Measurements from ENCODE around the gene KCNN3. TPM values are rescaled to one million over a fixed set of nuclear protein-coding genes. Genes with fewer than 3 reads are reported as not detected.

The KCNN3 gene
- total RNA-seq, 2 experiments from 2014 or later = 0.25 to 0.26 TPM

- peaks cover 44% of the 10 kb centered on the region for H3K4me1 Mint-ChIP-seq (ENCODE audit: low read depth)
Observed at GRCh38 chr1:154729031-154729442, 141.0 kb downstream of the KCNN3 start.

DNA sequence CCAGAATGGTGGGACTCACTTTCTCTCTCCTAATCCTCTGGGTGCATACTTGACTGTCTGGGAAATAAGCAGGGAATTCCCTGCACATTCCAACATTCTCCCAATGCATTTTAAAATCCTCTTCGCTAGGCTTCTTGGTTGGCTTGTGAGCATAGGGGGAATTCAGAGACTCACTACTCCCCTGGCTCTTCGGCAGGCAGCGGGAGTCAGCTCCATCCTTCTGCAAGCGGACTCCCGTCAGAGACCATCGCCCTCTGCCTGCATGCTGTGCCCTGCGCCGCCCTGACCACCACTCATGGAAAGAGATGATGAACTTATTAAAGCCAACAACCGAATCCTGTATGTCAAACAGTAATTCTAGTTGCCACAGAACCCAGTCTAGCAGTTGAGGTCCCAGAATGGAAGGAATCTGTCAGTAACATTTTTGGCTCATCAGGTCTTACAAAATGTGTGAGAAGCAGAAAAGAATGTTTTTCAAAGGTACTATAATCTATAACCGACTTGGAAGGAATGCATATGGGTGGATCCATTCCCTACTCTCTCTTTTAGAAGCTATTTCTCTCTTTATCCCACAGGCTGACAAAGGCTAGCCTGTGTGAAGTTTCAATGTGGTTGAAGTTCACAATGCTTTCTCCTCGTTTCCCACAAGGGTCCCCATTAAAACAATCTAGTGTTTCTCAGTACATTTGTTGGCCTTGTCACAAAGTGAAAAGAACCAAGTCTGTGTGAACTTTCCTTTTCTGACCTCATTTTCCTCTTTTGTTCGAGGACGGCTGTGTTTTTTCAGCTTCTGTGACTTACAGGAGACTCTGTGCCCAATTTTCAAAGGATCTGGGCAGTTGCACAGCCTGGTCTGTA is 143.0 kb downstream of the KCNN3 start:
- H3K4me1 Mint-ChIP-seq (ENCODE audit: low read depth) = peaks cover 44% of the 10 kb centered on the region
- no peaks in the 10 kb centered on the region for H3K36me3 Mint-ChIP-seq (ENCODE audit: low read depth)
- no peak overlapping the region for H3K4me3 Mint-ChIP-seq
- no peaks in the 10 kb centered on the region for H3K27me3 Mint-ChIP-seq (ENCODE audit: low read depth)
- intact Hi-C loops (cut with micrococcal nuclease) = no loop called here
- H3K27ac Mint-ChIP-seq = no peak overlapping the region
- H3K9me3 Mint-ChIP-seq = no peaks in the 10 kb centered on the region
- CTCF ChIA-PET = interaction anchor here (0.9 to 1.6 kb wide), 3 partner anchors 21 to 57 kb away, joined by 3 to 5 read pairs (median 3); no protein-coding TSS in a partner anchor
- no peak for DNase-seq

More at GRCh38 chr1:154729031-154729442, 141.0 kb downstream of the KCNN3 start:
- H3K36me3 Mint-ChIP-seq (ENCODE audit: low read depth) = no peaks in the 10 kb centered on the region
- H3K4me3 Mint-ChIP-seq = no peak overlapping the region
- H3K27ac Mint-ChIP-seq = peak overlapping the region; percentile 34
- peak; percentile 40 for DNase-seq
- no peaks in the 10 kb centered on the region for H3K27me3 Mint-ChIP-seq (ENCODE audit: low read depth)
- CTCF ChIA-PET = interaction anchor here (0.7 to 2.6 kb wide), 8 partner anchors 9 to 161 kb away, joined by 3 to 11 read pairs (median 4); no protein-coding TSS in a partner anchor
- intact Hi-C loops (cut with micrococcal nuclease) = loop anchor here (1.0 to 2.0 kb wide), 2 partner anchors 8 to 20 kb away; no protein-coding TSS in a partner anchor
- H3K9me3 Mint-ChIP-seq = no peaks in the 10 kb centered on the region

GRCh38 chr1:154726443-154726842 is 143.6 kb downstream of the KCNN3 start:
- Mint-ChIP-seq H3K4me3 (no peak overlapping the region), H3K36me3 (ENCODE audit: low read depth) (no peaks in the 10 kb centered on the region), H3K27ac (no peak overlapping the region), H3K27me3 (ENCODE audit: low read depth) (no peaks in the 10 kb centered on the region), H3K4me1 (ENCODE audit: low read depth) (peaks cover 48% of the 10 kb centered on the region), H3K9me3 (no peaks in the 10 kb centered on the region)
- DNase-seq = peak; percentile 70
- CTCF ChIA-PET = interaction anchor here (0.6 kb wide), 1 partner anchor 39 kb away, joined by 3 read pairs; no protein-coding TSS in a partner anchor
- intact Hi-C loops (cut with micrococcal nuclease) = no loop called here

GRCh38 chr1:154725865-154726264 is 144.2 kb downstream of the KCNN3 start:
- Mint-ChIP-seq H3K36me3 (ENCODE audit: low read depth) (no peaks in the 10 kb centered on the region), H3K4me1 (ENCODE audit: low read depth) (peaks cover 47% of the 10 kb centered on the region), H3K27ac (no peak overlapping the region), H3K27me3 (ENCODE audit: low read depth) (no peaks in the 10 kb centered on the region), H3K4me3 (no peak overlapping the region), H3K9me3 (no peaks in the 10 kb centered on the region)
- CTCF ChIA-PET = interaction anchor here (0.6 kb wide), 1 partner anchor 38 kb away, joined by 3 read pairs; no protein-coding TSS in a partner anchor
- intact Hi-C loops (cut with micrococcal nuclease) = no loop called here
- DNase-seq = no peak

DNA sequence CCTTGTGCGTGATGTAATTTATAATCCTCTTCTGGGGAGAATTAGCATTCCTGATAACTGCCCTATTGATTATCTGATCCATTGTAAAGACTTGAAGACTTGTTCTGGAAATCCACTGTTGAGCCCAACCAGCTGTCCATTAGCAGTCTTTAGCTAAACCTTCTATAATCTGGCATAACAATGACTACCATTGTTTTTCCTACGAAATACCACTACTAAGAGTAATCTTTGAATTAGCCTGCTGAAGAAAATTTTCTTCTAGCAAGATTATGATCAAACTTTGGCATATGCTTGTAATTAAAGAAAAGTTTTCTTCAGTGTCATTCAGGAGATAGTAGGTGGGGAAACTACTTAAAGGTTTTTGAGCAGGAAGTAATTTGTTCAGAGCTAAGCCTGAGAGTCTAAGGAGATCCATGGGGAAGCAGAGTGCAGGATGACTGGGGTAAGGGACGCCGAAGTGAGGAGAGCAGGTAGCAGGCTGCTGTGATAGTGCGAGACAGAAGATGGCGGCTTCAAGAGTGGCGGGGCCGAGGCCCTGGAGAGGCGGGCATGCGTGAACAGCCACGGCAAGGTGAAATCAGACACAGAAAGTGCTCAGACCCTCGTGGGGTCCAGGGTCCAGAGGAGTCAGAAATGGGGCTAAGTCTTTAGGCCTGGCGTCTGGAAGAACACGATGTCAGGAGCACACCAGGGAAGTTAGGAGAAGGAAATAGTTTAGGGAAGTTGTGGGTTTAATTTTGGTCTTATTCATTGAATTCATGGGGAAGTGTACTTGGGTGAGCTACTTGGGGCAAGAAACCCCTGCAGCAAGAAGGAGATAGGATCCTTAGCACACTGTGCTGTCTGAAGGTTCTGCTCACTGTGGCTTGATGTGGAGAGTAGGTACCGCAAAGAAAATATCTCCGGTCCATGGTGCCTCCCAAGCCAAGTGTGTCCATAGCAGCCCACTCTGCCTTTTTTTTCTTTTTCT is 149.5 kb downstream of the KCNN3 start:
- Mint-ChIP-seq H3K4me3 (no peak overlapping the region), H3K4me1 (ENCODE audit: low read depth) (peaks cover 21% of the 10 kb centered on the region), H3K27ac (no peak overlapping the region), H3K9me3 (no peaks in the 10 kb centered on the region), H3K36me3 (ENCODE audit: low read depth) (no peaks in the 10 kb centered on the region), H3K27me3 (ENCODE audit: low read depth) (no peaks in the 10 kb centered on the region)
- intact Hi-C loops (cut with micrococcal nuclease) = no loop called here
- DNase-seq = no peak
- CTCF ChIA-PET = interaction anchor here (1.0 to 1.6 kb wide), 3 partner anchors 10 to 158 kb away, joined by 3 to 5 read pairs (median 3); no protein-coding TSS in a partner anchor

GRCh38 chr1:154719586-154720327 is 150.3 kb downstream of the KCNN3 start:
- Mint-ChIP-seq H3K9me3 (no peaks in the 10 kb centered on the region), H3K4me3 (no peak overlapping the region), H3K4me1 (ENCODE audit: low read depth) (peaks cover 23% of the 10 kb centered on the region), H3K36me3 (ENCODE audit: low read depth) (no peaks in the 10 kb centered on the region), H3K27ac (no peak overlapping the region), H3K27me3 (ENCODE audit: low read depth) (no peaks in the 10 kb centered on the region)
- no peak for DNase-seq
- CTCF ChIA-PET = interaction anchor here (1.0 to 1.6 kb wide), 3 partner anchors 10 to 159 kb away, joined by 3 to 5 read pairs (median 3); no protein-coding TSS in a partner anchor
- intact Hi-C loops (cut with micrococcal nuclease) = no loop called here

- Mint-ChIP-seq H3K36me3 (ENCODE audit: low read depth) (no peaks in the 10 kb centered on the region), H3K4me1 (ENCODE audit: low read depth) (peaks cover 23% of the 10 kb centered on the region), H3K27me3 (ENCODE audit: low read depth) (no peaks in the 10 kb centered on the region), H3K27ac (no peak overlapping the region), H3K4me3 (no peak overlapping the region), H3K9me3 (no peaks in the 10 kb centered on the region)
- DNase-seq = no peak
- intact Hi-C loops (cut with micrococcal nuclease) = no loop called here
- CTCF ChIA-PET = no interaction called here
Observed at GRCh38 chr1:154718566-154718965, 151.5 kb downstream of the KCNN3 start.

DNA sequence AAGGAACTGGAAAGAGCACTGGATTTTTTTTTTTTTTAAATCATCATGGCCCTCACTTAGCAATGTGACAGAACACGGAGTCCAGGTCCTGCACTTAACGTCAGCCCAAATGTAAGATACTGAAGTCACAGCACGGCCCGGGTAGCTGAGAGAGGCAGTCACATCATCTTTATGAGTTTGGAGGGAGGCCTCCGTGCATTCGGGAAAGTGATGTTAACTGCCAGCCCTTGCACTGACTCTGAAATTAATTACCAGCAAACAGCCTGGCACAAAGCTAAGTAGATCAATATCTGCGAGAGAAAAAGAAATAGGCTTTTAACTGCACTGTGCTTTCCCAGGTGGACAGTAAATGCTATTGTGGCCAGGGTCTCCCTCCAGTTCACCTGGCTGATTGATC is 152.6 kb downstream of the KCNN3 start:
- CTCF ChIA-PET = interaction anchor here (0.7 kb wide), 1 partner anchor 37 kb away, joined by 3 read pairs; no protein-coding TSS in a partner anchor
- no peaks in the 10 kb centered on the region for H3K27me3 Mint-ChIP-seq (ENCODE audit: low read depth)
- H3K4me1 Mint-ChIP-seq (ENCODE audit: low read depth) = peaks cover 23% of the 10 kb centered on the region
- DNase-seq = no peak
- H3K27ac Mint-ChIP-seq = no peak overlapping the region
- H3K36me3 Mint-ChIP-seq (ENCODE audit: low read depth) = no peaks in the 10 kb centered on the region
- no peak overlapping the region for H3K4me3 Mint-ChIP-seq
- intact Hi-C loops (cut with micrococcal nuclease) = no loop called here
- H3K9me3 Mint-ChIP-seq = no peaks in the 10 kb centered on the region

GRCh38 chr1:154716614-154717527 is 153.2 kb downstream of the KCNN3 start:
- no peak overlapping the region for H3K4me3 Mint-ChIP-seq
- H3K27ac Mint-ChIP-seq = no peak overlapping the region
- no peaks in the 10 kb centered on the region for H3K9me3 Mint-ChIP-seq
- intact Hi-C loops (cut with micrococcal nuclease) = no loop called here
- H3K27me3 Mint-ChIP-seq (ENCODE audit: low read depth) = no peaks in the 10 kb centered on the region
- H3K36me3 Mint-ChIP-seq (ENCODE audit: low read depth) = no peaks in the 10 kb centered on the region
- H3K4me1 Mint-ChIP-seq (ENCODE audit: low read depth) = peaks cover 22% of the 10 kb centered on the region
- CTCF ChIA-PET = interaction anchor here (1.2 kb wide), 1 partner anchor 30 kb away, joined by 3 read pairs; no protein-coding TSS in a partner anchor
- DNase-seq = no peak

DNA sequence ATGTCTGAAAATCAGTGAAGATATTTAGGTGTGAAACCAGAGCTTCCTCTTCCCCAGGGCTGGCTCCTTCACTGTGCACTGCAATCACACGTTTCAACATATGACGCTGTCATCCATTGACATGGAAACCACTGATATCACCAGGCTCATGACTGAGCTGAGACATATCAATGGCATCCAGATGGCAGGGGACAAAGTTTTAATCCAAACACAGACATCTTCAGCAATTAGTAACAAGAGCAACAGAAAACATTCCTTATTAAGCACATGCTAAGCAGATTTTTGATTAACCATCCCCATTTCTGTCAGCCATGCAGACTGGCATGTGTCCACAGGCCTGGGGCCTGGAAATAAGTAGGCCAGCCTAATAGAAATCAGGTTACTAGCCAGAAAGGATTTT is 154.1 kb downstream of the KCNN3 start:
- no peak overlapping the region for H3K27ac Mint-ChIP-seq
- H3K27me3 Mint-ChIP-seq (ENCODE audit: low read depth) = no peaks in the 10 kb centered on the region
- H3K9me3 Mint-ChIP-seq = no peaks in the 10 kb centered on the region
- CTCF ChIA-PET = interaction anchor here (0.7 to 1.8 kb wide), 3 partner anchors 29 to 46 kb away, joined by 3 to 6 read pairs (median 4); no protein-coding TSS in a partner anchor
- no peaks in the 10 kb centered on the region for H3K36me3 Mint-ChIP-seq (ENCODE audit: low read depth)
- intact Hi-C loops (cut with micrococcal nuclease) = no loop called here
- no peak for DNase-seq
- H3K4me3 Mint-ChIP-seq = no peak overlapping the region
- H3K4me1 Mint-ChIP-seq (ENCODE audit: low read depth) = peaks cover 19% of the 10 kb centered on the region

All from activated naive CD4-positive, alpha-beta T cell treated with anti-CD3 and anti-CD28 coated beads for 36 hours (primary cell).